ENCODE results near the gene DST.

DST gene

GRCh38 chr6:56658326-56658725 lies 15.6 kb upstream of the DST start:
- POLR2A ChIA-PET = no interaction called here
- CTCF ChIA-PET = interaction anchor here (0.7 to 1.4 kb wide), 4 partner anchors 8 to 193 kb away, joined by 3 to 5 read pairs (median 3); no protein-coding TSS in a partner anchor
- TF ChIP-seq CTCF (IDR thresholded peaks at IDR 0.05; ENCODE audit: control extremely low read depth, extremely low read depth, low read depth, missing control alignments) = no peak
- DNase-seq (ENCODE audit: extremely low spot score) = no peak

GRCh38 chr6:56657354-56657753 lies 14.7 kb upstream of the DST start:
- CTCF ChIA-PET = no interaction called here
- POLR2A ChIA-PET = no interaction called here

GRCh38 chr6:56656466-56656865 lies 13.8 kb upstream of the DST start:
- no peak for DNase-seq (ENCODE audit: extremely low spot score)
- ChIA-PET POLR2A (no interaction called here), CTCF (interaction anchor here (1.4 to 4.2 kb wide), 2 partner anchors 8 to 13 kb away, joined by 3 to 17 read pairs; partner anchors contain the start of gene DST)
- TF ChIP-seq CTCF (IDR thresholded peaks at IDR 0.05; ENCODE audit: control extremely low read depth, extremely low read depth, low read depth, missing control alignments) = no peak

More at GRCh38 chr6:56657354-56657753, 14.7 kb upstream of the DST start:
- DNase-seq (ENCODE audit: extremely low spot score) = no peak
- TF ChIP-seq CTCF (IDR thresholded peaks at IDR 0.05; ENCODE audit: control extremely low read depth, extremely low read depth, low read depth, missing control alignments) = no peak

- no peak for TF ChIP-seq CTCF (IDR thresholded peaks at IDR 0.05; ENCODE audit: control extremely low read depth, extremely low read depth, low read depth, missing control alignments)
- ChIA-PET CTCF (interaction anchor here (1.2 to 4.2 kb wide), 3 partner anchors 9 to 195 kb away, joined by 3 to 17 read pairs (median 3); partner anchors contain the start of gene DST), POLR2A (no interaction called here)
- no peak for DNase-seq (ENCODE audit: extremely low spot score)
These were observed 13.3 kb upstream of the DST start for GRCh38 chr6:56655996-56656395.

- no peak for TF ChIP-seq CTCF (IDR thresholded peaks at IDR 0.05; ENCODE audit: control extremely low read depth, extremely low read depth, low read depth, missing control alignments)
- POLR2A ChIA-PET = no interaction called here
- no peak for DNase-seq (ENCODE audit: extremely low spot score)
- CTCF ChIA-PET = interaction anchor here (1.2 to 4.2 kb wide), 2 partner anchors 12 to 196 kb away, joined by 3 to 17 read pairs; partner anchors contain the start of gene DST
These were observed 12.6 kb upstream of the DST start for GRCh38 chr6:56655249-56655648.

- CTCF ChIA-PET = interaction anchor here (0.8 to 4.2 kb wide), 7 partner anchors 9 to 198 kb away, joined by 3 to 17 read pairs (median 3); partner anchors contain the start of gene DST
- TF ChIP-seq CTCF (IDR thresholded peaks at IDR 0.05; ENCODE audit: control extremely low read depth, extremely low read depth, low read depth, missing control alignments) = no peak
- DNase-seq (ENCODE audit: extremely low spot score) = no peak
- POLR2A ChIA-PET = no interaction called here
These were observed 10.3 kb upstream of the DST start for GRCh38 chr6:56652994-56653393.
